GM12873 (cell line): ENCODE data around the gene MEF2A.

ENCODE experiments used
- TF ChIP-seq, protein P1 (sequence below): IDR thresholded peaks from 2 replicates; pipeline ENCODE4 v1.5.1; 2012; ENCODE audit warnings: low read depth, mild to moderate bottlenecking, moderate library complexity, low read length, control low read depth; ENCODE audit not compliant: insufficient read depth; ENCODE audit errors: missing control alignments

Gene MEF2A

GRCh38 chr15:99565299-99566156 is at the start of gene MEF2A:
MEF2A (plus strand) TSS chr15:99565984; CDS start chr15:99633120, 67,136 bp downstream.
- TF ChIP-seq, protein P1, sequence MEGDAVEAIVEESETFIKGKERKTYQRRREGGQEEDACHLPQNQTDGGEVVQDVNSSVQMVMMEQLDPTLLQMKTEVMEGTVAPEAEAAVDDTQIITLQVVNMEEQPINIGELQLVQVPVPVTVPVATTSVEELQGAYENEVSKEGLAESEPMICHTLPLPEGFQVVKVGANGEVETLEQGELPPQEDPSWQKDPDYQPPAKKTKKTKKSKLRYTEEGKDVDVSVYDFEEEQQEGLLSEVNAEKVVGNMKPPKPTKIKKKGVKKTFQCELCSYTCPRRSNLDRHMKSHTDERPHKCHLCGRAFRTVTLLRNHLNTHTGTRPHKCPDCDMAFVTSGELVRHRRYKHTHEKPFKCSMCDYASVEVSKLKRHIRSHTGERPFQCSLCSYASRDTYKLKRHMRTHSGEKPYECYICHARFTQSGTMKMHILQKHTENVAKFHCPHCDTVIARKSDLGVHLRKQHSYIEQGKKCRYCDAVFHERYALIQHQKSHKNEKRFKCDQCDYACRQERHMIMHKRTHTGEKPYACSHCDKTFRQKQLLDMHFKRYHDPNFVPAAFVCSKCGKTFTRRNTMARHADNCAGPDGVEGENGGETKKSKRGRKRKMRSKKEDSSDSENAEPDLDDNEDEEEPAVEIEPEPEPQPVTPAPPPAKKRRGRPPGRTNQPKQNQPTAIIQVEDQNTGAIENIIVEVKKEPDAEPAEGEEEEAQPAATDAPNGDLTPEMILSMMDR, result no peak

DNA sequence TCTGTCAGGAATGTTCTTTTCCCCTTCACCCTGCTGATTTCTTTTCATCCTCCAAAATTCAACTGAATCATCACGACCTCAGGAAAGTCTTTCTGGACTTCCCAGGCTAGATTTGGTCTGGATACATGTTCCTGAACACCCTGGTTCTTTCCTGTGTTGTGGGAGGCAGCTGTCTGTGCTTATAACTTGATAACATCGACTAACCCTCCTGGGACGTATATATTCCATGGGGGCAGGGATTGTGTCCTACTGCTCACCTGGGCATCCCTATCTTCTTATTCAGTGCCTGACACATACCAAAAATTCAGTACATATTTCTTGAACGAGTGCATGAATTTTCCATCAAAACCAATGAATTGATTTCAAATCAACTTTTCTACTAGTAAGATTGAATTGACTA is 47.6 kb upstream of the MEF2A start:
- TF ChIP-seq, protein P1, result no peak

DNA sequence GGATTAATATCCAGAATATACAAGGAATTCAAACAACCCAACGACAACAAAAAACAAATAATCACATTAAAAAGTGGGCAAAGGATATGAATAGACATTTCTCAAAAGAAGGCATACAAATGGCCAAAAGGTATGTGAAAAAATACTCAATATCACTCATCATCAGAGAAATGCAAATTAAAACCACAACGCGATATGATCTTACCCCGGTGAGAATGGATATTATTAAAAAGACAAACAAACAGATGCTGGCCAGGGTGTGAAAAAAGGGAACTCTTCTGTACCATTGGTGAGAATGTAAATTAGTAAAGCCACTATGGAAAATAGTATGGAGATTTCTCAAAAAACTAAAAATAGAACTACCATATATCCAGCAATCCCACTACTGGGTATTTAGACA is 43.5 kb upstream of the MEF2A start:
- TF ChIP-seq, protein P1, result no peak

DNA sequence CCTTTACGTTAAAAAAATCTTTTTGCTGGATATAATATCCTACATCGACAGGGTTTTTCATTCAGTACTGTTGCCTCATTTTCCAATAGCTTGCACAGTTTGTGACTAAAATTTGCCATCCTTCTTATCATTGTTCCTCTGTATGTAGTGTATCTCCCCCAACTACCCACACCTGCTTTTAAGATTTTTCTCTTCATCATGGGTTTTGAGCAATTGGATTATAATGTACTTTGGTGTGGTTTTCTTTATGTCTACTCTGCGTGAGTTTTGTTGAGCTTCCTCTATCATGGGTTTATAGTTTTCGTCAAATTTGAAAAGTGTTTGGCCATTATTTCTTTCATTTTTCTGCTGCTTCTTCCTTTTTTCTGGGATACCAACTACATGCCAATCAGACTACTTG is 39.6 kb upstream of the MEF2A start:
- TF ChIP-seq, protein P1, result no peak

DNA sequence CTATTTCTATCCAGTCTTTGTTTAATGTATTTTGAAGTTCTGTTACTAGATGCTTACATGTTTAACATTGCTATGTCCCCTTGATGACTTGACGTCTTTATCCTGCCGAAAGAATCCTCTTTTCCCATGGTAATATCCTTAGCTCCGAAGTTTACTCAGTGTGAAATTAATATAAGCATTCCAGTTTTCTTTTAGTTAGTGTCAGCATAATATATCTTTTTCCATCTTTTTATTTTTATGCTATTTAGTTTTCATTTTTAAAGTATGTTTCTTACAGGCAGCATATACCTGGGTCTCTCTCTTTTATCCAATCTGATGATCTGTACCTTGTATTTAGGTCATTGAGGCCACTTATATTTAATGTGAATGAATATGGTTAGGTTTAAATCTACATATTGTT is 39.1 kb upstream of the MEF2A start:
- TF ChIP-seq, protein P1, result no peak

GRCh38 chr15:99536422-99537040 is 29.3 kb upstream of the MEF2A start:
- TF ChIP-seq, protein P1, result no peak

GRCh38 chr15:99537344-99537743 is 28.4 kb upstream of the MEF2A start:
- TF ChIP-seq, protein P1, result no peak
